Liver (tissue), 9 donors: ENCODE results near the gene LHX3. TPM values are rescaled to one million over a fixed set of nuclear protein-coding genes. Genes with fewer than 3 reads are reported as not detected.

ENCODE experiments used
- DNase-seq: peaks from one replicate; pipeline ENCODE4 v3.0.0-alpha.2; 2017; ENCODE audit warnings: low spot score
- H3K27ac ChIP-seq, 2 donors: one replicate each; pipeline ENCODE4 v1.7.0; 2013; ENCODE audit warnings: inconsistent platforms in 2 of 2, low read length in 2 of 2, control low read depth in 1 of 2, low read depth in 1 of 2, mild to moderate bottlenecking in 1 of 2
- H3K27me3 ChIP-seq, 4 donors: one replicate each; pipeline versions ENCODE4 v1.6.1 to v1.7.0; 2013; ENCODE audit warnings: low read length in 3 of 4, inconsistent platforms in 1 of 4, mild to moderate bottlenecking in 1 of 4, moderate library complexity in 1 of 4; ENCODE audit not compliant: control insufficient read depth in 4 of 4, insufficient read depth in 4 of 4
- H3K36me3 ChIP-seq, 4 donors: one replicate each; pipeline versions ENCODE4 v1.6.1 to v1.7.0; 2013; ENCODE audit warnings: low read length in 3 of 4, mild to moderate bottlenecking in 3 of 4, low read depth in 1 of 4, moderate library complexity in 1 of 4; ENCODE audit not compliant: control insufficient read depth in 4 of 4, insufficient read depth in 3 of 4
- H3K4me1 ChIP-seq, 4 donors: one replicate each; pipeline versions ENCODE4 v1.6.1 to v1.7.0; 2013; ENCODE audit warnings: low read length in 3 of 4, mild to moderate bottlenecking in 3 of 4, moderate library complexity in 1 of 4; ENCODE audit not compliant: control insufficient read depth in 4 of 4, insufficient read depth in 4 of 4
- H3K4me3 ChIP-seq, 3 donors: one replicate each; pipeline versions ENCODE4 v1.6.1 to v1.7.0; 2013; ENCODE audit warnings: low read length in 3 of 3, control low read depth in 1 of 3, low read depth in 1 of 3, mild to moderate bottlenecking in 1 of 3
- H3K9ac ChIP-seq, 2 donors: one replicate each; pipeline ENCODE4 v1.7.0; 2013; ENCODE audit warnings: low read length in 2 of 2, mild to moderate bottlenecking in 2 of 2, moderate library complexity in 2 of 2, control low read depth in 1 of 2, low read depth in 1 of 2
- H3K9me3 ChIP-seq, 4 donors: one replicate each; pipeline versions ENCODE4 v1.6.1 to v1.7.0; 2013; ENCODE audit warnings: low read length in 3 of 4; ENCODE audit not compliant: control insufficient read depth in 4 of 4
- ATF3 ChIP-seq: IDR thresholded peaks from 2 replicates; pipeline ENCODE4 v1.6.1; 2016; ENCODE audit warnings: antibody characterized with exemption
- CTCF ChIP-seq: fragments of 150-350 bp; IDR thresholded peaks from 2 replicates; pipeline ENCODE4 v1.5.1; 2017; ENCODE audit warnings: improper control_type of control experiment, low read depth, low read length; ENCODE audit not compliant: missing input control
- EGR1 ChIP-seq, 2 donors: IDR thresholded peaks; 2 replicates each; pipeline ENCODE4 v1.6.1; 2016 to 2018; ENCODE audit warnings: antibody characterized with exemption in 2 of 2, low read depth in 2 of 2
- FOXA1 ChIP-seq: IDR thresholded peaks from 2 replicates; pipeline ENCODE4 v1.6.1; 2016; ENCODE audit warnings: antibody characterized with exemption
- FOXA2 ChIP-seq: IDR thresholded peaks from 2 replicates; pipeline ENCODE4 v1.6.1; 2016; ENCODE audit warnings: antibody characterized with exemption
- GABPA ChIP-seq, 2 donors: IDR thresholded peaks in 1 of 2; conservative IDR thresholded peaks in 1 of 2; 2 replicates each; pipeline ENCODE4 v1.6.1; 2016; ENCODE audit warnings: antibody characterized with exemption in 2 of 2, mild to moderate bottlenecking in 1 of 2, moderate library complexity in 1 of 2
- HNF4A ChIP-seq, 2 donors: conservative IDR thresholded peaks; 2 replicates each; pipeline ENCODE4 v1.6.1; 2016; ENCODE audit warnings: antibody characterized with exemption in 2 of 2, mild to moderate bottlenecking in 2 of 2
- HNF4G ChIP-seq: IDR thresholded peaks from 2 replicates; pipeline ENCODE4 v1.6.1; 2016; ENCODE audit warnings: antibody characterized with exemption
- JUND ChIP-seq, 2 donors: IDR thresholded peaks; 2 replicates each; pipeline ENCODE4 v1.6.1; 2016; ENCODE audit warnings: antibody characterized with exemption in 2 of 2
- NR2F2 ChIP-seq: IDR thresholded peaks from 2 replicates; pipeline ENCODE4 v1.6.1; 2016; ENCODE audit warnings: antibody characterized with exemption
- RAD21 ChIP-seq, 2 donors: IDR thresholded peaks; 2 replicates each; pipeline ENCODE4 v1.6.1; 2016; ENCODE audit warnings: antibody characterized with exemption in 2 of 2, mild to moderate bottlenecking in 2 of 2
- RXRA ChIP-seq, 2 donors: IDR thresholded peaks; 2 replicates each; pipeline ENCODE4 v1.6.1; 2017 to 2018; ENCODE audit warnings: antibody characterized with exemption in 2 of 2, mild to moderate bottlenecking in 1 of 2
- SP1 ChIP-seq: IDR thresholded peaks from 2 replicates; pipeline ENCODE4 v1.6.1; 2018; ENCODE audit warnings: antibody characterized with exemption, mild to moderate bottlenecking
- TAF1 ChIP-seq: conservative IDR thresholded peaks from 2 replicates; pipeline ENCODE4 v1.6.1; 2016; ENCODE audit warnings: antibody characterized with exemption, mild to moderate bottlenecking
- YY1 ChIP-seq: IDR thresholded peaks from 2 replicates; pipeline ENCODE4 v1.6.1; 2016; ENCODE audit warnings: antibody characterized with exemption, mild to moderate bottlenecking
- WGBS: extraction: QIAGEN DNeasy Blood & Tissue Kit; methylation state at CpG from one replicate; pipeline ENCODE4 v1.1.7; 2013; 5-methylcytosine and 5-hydroxymethylcytosine counted together
- polyA plus RNA-seq, 2 donors: library from polyadenylated mRNA; stranded (reverse) in 1 of 2; unstranded in 1 of 2; fragments of 200-250 nt in 1 of 2; fragments of >200 nt in 1 of 2; fragmentation: Nextera tagmentation in 1 of 2; extraction: Ambion mirVana in 1 of 2; gene quantifications; one replicate each; pipeline versions ENCODE4 v1.2.1 to v1.2.3, GENCODE V29; 2013 to 2015
- total RNA-seq, 2 donors: library from RNA; depleted of rRNA; stranded (reverse); fragments of >200 nt; gene quantifications; one replicate each; pipeline ENCODE4 v1.2.3, GENCODE V29; 2014
- TF ChIP-seq, protein P1 (sequence below): IDR thresholded peaks from 2 replicates; pipeline ENCODE4 v1.6.1; 2016; ENCODE audit warnings: antibody characterized with exemption
- TF ChIP-seq, protein P2 (sequence below): IDR thresholded peaks from 2 replicates; pipeline ENCODE4 v1.6.1; 2016; ENCODE audit warnings: antibody characterized with exemption, mild to moderate bottlenecking
- TF ChIP-seq, protein P3 (sequence below): IDR thresholded peaks from 2 replicates; pipeline ENCODE4 v1.6.1; 2016; ENCODE audit warnings: antibody characterized with exemption
- donor health status: healthy.
- donor health status: healthy.
- donor health status: healthy.
- donor health status: healthy.
- donor health status: healthy.

LHX3 gene
- total and polyA plus RNA-seq, 4 donors, result not detected

DNA sequence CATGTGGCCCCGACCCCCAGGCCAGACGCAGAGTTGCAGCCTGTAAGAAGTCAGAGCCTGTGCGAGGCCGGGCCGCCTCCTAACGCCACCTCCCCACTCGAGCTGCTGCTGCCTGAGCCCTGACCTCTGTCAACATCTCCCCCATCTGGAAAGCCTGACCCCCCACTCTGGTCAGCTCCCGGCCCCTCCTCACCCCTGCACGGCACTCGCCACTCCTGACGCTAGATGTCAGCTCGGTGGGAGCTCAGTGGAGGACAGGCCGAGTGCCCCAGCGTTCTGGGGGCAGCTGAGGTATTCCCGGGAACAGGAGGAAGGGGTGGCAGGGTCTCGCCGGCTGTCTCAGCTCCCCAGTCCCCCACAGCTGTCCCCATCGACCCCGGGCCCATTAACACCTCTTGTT is 19.9 kb downstream of the LHX3 start:
- DNase-seq, result no peak
- Histone ChIP-seq H3K4me3 (no peak overlapping the region), H3K9me3 (no peaks in the 10 kb centered on the region), H3K27ac (no peak overlapping the region), H3K9ac (no peak overlapping the region), H3K36me3 (no peaks in the 10 kb centered on the region), H3K27me3 (peaks cover 0 to 8% (median under 1%) of the 10 kb centered on the region in 4 donors), H3K4me1 (no peaks in the 10 kb centered on the region)
- WGBS, result 54% methylated on average over 19 of the region's 19 CpGs
- TF ChIP-seq CTCF (no peak), FOXA1 (no peak), RAD21 (IDR thresholded peaks at IDR 0.05) (no peak), YY1 (no peak), EGR1 (IDR thresholded peaks at IDR 0.05; ENCODE audit: low read depth in 2 of 2) (no peak), FOXA2 (no peak), ATF3 (no peak), GABPA (IDR thresholded peaks at IDR 0.05 in 1 of 2, conservative IDR thresholded peaks at IDR 0.05 in 1 of 2) (no peak), NR2F2 (no peak), SP1 (no peak), HNF4A (conservative IDR thresholded peaks at IDR 0.05) (no peak), TAF1 (no peak), RXRA (IDR thresholded peaks at IDR 0.05) (no peak), JUND (IDR thresholded peaks at IDR 0.05) (no peak), HNF4G (no peak)
- TF ChIP-seq, protein P1, sequence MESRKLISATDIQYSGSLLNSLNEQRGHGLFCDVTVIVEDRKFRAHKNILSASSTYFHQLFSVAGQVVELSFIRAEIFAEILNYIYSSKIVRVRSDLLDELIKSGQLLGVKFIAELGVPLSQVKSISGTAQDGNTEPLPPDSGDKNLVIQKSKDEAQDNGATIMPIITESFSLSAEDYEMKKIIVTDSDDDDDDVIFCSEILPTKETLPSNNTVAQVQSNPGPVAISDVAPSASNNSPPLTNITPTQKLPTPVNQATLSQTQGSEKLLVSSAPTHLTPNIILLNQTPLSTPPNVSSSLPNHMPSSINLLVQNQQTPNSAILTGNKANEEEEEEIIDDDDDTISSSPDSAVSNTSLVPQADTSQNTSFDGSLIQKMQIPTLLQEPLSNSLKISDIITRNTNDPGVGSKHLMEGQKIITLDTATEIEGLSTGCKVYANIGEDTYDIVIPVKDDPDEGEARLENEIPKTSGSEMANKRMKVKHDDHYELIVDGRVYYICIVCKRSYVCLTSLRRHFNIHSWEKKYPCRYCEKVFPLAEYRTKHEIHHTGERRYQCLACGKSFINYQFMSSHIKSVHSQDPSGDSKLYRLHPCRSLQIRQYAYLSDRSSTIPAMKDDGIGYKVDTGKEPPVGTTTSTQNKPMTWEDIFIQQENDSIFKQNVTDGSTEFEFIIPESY, result no peak

- no peak overlapping the region for H3K4me3 ChIP-seq
- no peak overlapping the region for H3K9ac ChIP-seq
- H3K27ac ChIP-seq, result no peak overlapping the region
- H3K27me3 ChIP-seq, result peaks cover 0 to 2% (median 0%) of the 10 kb centered on the region in 4 donors
- no peak for DNase-seq
- WGBS, result 80% methylated on average over 18 of the region's 18 CpGs
- H3K4me1 ChIP-seq, result no peaks in the 10 kb centered on the region
- no peaks in the 10 kb centered on the region for H3K9me3 ChIP-seq
- no peaks in the 10 kb centered on the region for H3K36me3 ChIP-seq
- TF ChIP-seq RXRA (IDR thresholded peaks at IDR 0.05) (no peak), YY1 (no peak), TAF1 (no peak), FOXA2 (no peak), JUND (IDR thresholded peaks at IDR 0.05) (no peak), SP1 (no peak), HNF4G (no peak), HNF4A (conservative IDR thresholded peaks at IDR 0.05) (no peak), RAD21 (IDR thresholded peaks at IDR 0.05) (no peak), ATF3 (no peak), CTCF (no peak), EGR1 (IDR thresholded peaks at IDR 0.05; ENCODE audit: low read depth in 2 of 2) (no peak), NR2F2 (no peak), GABPA (IDR thresholded peaks at IDR 0.05 in 1 of 2, conservative IDR thresholded peaks at IDR 0.05 in 1 of 2) (no peak)
- TF ChIP-seq, protein P2, sequence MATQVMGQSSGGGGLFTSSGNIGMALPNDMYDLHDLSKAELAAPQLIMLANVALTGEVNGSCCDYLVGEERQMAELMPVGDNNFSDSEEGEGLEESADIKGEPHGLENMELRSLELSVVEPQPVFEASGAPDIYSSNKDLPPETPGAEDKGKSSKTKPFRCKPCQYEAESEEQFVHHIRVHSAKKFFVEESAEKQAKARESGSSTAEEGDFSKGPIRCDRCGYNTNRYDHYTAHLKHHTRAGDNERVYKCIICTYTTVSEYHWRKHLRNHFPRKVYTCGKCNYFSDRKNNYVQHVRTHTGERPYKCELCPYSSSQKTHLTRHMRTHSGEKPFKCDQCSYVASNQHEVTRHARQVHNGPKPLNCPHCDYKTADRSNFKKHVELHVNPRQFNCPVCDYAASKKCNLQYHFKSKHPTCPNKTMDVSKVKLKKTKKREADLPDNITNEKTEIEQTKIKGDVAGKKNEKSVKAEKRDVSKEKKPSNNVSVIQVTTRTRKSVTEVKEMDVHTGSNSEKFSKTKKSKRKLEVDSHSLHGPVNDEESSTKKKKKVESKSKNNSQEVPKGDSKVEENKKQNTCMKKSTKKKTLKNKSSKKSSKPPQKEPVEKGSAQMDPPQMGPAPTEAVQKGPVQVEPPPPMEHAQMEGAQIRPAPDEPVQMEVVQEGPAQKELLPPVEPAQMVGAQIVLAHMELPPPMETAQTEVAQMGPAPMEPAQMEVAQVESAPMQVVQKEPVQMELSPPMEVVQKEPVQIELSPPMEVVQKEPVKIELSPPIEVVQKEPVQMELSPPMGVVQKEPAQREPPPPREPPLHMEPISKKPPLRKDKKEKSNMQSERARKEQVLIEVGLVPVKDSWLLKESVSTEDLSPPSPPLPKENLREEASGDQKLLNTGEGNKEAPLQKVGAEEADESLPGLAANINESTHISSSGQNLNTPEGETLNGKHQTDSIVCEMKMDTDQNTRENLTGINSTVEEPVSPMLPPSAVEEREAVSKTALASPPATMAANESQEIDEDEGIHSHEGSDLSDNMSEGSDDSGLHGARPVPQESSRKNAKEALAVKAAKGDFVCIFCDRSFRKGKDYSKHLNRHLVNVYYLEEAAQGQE, result no peak
- TF ChIP-seq, protein P3, sequence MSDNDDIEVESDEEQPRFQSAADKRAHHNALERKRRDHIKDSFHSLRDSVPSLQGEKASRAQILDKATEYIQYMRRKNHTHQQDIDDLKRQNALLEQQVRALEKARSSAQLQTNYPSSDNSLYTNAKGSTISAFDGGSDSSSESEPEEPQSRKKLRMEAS, result no peak
- TF ChIP-seq, protein P1, result no peak
Observed at GRCh38 chr9:136182850-136183422, 22.0 kb downstream of the LHX3 start.
